Parathyroid adenoma (tissue), 2 donors: ENCODE measurements around the gene LETM1.

ENCODE experiments used
- H2AFZ ChIP-seq: fragments of 300-600 bp; sonication (generic); one replicate; pipeline ENCODE4 v1.7.0; 2017; ENCODE audit warnings: antibody characterized with exemption, mild to moderate bottlenecking
- H3K27ac ChIP-seq: fragments of 300-600 bp; sonication (generic); one replicate; pipeline ENCODE4 v1.7.0; 2017
- H3K27me3 ChIP-seq: fragments of 300-600 bp; sonication (generic); one replicate; pipeline ENCODE4 v1.7.0; 2017; ENCODE audit warnings: low read length; ENCODE audit not compliant: control insufficient read depth, insufficient read depth
- H3K36me3 ChIP-seq: fragments of 300-600 bp; sonication (generic); one replicate; pipeline ENCODE4 v1.7.0; 2017; ENCODE audit warnings: low read length; ENCODE audit not compliant: control insufficient read depth, insufficient read depth
- H3K4me1 ChIP-seq: fragments of 300-600 bp; sonication (generic); one replicate; pipeline ENCODE4 v1.7.0; 2017; ENCODE audit warnings: control low read depth
- H3K4me2 ChIP-seq: fragments of 300-600 bp; sonication (generic); one replicate; pipeline ENCODE4 v1.7.0; 2017; ENCODE audit warnings: low read length
- H3K4me3 ChIP-seq: fragments of 300-600 bp; sonication (generic); one replicate; pipeline ENCODE4 v1.7.0; 2017; ENCODE audit warnings: low read depth, low read length
- H3K79me2 ChIP-seq: fragments of 300-600 bp; sonication (generic); one replicate; pipeline ENCODE4 v1.7.0; 2017; ENCODE audit warnings: control low read depth
- H3K9ac ChIP-seq: fragments of 300-600 bp; sonication (generic); one replicate; pipeline ENCODE4 v1.7.0; 2017; ENCODE audit warnings: mild to moderate bottlenecking
- H3K9me3 ChIP-seq: fragments of 300-600 bp; sonication (generic); one replicate; pipeline ENCODE4 v1.7.0; 2017; ENCODE audit warnings: low read length; ENCODE audit not compliant: control insufficient read depth
- TF ChIP-seq, protein P1 (sequence below): fragments of 300-600 bp; sonication (generic); IDR thresholded peaks from one replicate; pipeline ENCODE4 v1.7.0; 2017; ENCODE audit warnings: antibody characterized with exemption, mild to moderate bottlenecking
- donor health status: primary hyperparathyroidism.

The LETM1 gene

DNA sequence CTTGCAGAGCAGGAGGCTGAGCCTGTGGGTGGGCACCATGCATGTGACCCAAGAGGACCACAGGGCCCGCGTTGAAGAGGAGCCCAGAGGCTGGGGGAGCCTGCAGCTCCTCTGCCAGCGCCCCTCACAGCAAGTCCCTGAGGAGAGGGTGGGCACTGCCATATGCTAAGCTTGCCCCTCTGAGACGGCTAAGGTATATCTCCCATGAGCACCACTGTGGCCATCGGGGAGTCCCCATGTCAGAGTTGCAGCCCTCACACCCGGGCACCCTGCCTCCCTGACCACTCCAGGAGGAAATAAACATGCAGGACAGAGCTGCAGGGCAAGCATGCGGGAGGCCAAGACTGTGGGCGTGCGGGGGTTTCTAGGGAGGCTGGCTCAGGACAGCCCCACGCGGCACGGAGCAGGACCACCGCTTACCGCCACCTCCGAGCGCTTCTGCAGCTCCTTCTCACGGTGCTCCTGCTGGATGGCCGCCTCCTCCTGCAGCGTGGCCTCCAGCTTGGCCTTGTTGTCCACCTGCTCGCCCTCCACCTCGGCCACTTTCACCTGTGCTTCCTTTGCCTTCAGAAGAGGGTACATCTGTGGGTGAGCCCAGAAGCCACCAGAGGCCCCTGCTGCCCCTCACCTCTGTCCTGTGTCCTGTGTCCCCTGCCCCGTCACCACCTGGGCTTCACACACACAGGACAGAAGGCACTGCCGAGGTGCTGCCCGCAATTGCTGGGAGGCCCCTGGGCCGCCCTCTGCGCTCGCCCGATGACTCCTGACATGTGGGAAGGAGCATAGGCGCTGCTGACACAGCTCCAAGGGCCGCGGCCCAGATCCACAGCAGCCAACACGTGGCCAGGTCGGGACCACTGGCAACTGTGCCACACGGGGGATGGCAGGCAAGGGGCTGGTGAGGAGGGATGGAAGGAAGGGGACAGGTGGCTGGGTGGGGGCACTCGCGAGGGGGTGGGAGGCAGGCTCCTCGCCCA lies 33.1 kb downstream of the LETM1 start:
- H3K9ac ChIP-seq: no peak overlapping the region
- H3K27ac ChIP-seq: no peak overlapping the region
- no peak overlapping the region for H3K4me2 ChIP-seq
- H3K4me1 ChIP-seq: peaks cover 22% of the 10 kb centered on the region
- no peaks in the 10 kb centered on the region for H3K9me3 ChIP-seq
- TF ChIP-seq, protein P1, sequence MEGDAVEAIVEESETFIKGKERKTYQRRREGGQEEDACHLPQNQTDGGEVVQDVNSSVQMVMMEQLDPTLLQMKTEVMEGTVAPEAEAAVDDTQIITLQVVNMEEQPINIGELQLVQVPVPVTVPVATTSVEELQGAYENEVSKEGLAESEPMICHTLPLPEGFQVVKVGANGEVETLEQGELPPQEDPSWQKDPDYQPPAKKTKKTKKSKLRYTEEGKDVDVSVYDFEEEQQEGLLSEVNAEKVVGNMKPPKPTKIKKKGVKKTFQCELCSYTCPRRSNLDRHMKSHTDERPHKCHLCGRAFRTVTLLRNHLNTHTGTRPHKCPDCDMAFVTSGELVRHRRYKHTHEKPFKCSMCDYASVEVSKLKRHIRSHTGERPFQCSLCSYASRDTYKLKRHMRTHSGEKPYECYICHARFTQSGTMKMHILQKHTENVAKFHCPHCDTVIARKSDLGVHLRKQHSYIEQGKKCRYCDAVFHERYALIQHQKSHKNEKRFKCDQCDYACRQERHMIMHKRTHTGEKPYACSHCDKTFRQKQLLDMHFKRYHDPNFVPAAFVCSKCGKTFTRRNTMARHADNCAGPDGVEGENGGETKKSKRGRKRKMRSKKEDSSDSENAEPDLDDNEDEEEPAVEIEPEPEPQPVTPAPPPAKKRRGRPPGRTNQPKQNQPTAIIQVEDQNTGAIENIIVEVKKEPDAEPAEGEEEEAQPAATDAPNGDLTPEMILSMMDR: no peak
- no peak overlapping the region for H2AFZ ChIP-seq
- H3K27me3 ChIP-seq: no peaks in the 10 kb centered on the region
- H3K36me3 ChIP-seq: no peaks in the 10 kb centered on the region
- no peak overlapping the region for H3K4me3 ChIP-seq
- H3K79me2 ChIP-seq: no peaks in the 10 kb centered on the region

DNA sequence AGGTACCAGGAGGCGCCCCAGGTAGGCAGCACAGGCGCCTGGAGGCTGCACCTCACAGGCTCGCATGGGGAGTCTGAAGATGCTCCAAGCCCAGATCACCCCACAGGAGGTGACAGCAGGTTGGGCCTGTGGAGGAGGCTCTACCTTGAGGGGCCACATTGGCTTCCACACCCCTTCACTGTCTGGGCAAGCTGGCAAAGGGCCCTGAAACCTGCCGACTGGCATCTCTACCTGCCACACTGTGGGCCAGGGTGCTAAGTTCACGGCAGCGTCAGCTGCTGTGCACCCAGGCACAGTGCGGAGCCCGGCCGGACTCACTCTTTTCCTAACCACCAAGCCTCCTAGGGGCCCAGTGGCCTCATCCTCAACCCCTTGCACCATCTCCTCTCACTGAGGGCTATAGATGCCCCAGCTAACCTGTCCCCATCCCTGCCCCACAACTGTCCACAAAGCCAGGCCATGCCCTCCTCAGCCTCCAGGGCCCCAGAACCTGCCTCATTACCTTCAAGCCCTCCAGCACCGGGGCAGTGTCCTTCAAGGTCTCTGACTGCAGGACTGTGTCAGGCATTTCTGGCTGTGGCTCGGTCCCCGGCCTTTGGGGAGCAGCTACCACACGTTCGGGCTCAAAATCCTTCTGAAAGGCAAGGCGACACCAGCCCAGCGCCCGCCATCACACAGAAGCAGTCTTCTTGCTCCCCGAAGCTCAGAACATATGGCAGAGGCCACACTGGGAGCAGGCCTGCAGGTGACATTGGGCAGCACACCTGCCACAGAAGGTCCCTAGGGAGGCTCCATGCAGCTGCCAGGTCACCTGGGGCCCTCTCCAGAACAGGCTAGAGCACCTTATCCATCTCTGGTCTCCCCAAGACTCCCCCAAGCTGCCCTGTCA lies 34.0 kb downstream of the LETM1 start:
- Histone ChIP-seq H3K4me2 (no peak overlapping the region), H3K79me2 (no peaks in the 10 kb centered on the region), H3K27ac (no peak overlapping the region), H2AFZ (no peak overlapping the region), H3K9me3 (no peaks in the 10 kb centered on the region), H3K4me1 (peaks cover 22% of the 10 kb centered on the region), H3K27me3 (no peaks in the 10 kb centered on the region), H3K4me3 (no peak overlapping the region), H3K9ac (no peak overlapping the region), H3K36me3 (no peaks in the 10 kb centered on the region)
- TF ChIP-seq, protein P1: no peak

DNA sequence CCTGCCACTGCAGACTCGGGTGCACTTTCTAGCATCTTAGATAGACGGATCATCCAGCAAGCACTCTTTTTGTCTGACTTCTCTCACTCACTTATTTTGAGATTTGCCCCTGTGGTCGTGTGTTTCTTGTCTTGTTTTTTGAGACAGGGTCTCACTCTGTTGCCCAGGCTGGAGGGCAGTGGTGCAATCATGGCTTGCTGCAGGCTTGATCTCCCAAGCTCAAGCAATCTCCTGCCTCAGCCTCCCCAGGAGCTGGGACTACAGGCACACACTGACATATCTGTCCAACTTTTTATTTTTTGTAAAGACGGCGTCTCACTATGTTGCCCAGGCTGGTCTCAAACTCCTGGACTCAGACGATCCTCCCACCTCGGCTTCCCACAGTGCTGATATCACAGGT lies 36.1 kb downstream of the LETM1 start:
- TF ChIP-seq, protein P1: no peak
- H3K4me3 ChIP-seq: no peak overlapping the region
- H3K27me3 ChIP-seq: no peaks in the 10 kb centered on the region
- H3K9ac ChIP-seq: no peak overlapping the region
- H3K27ac ChIP-seq: no peak overlapping the region
- H3K79me2 ChIP-seq: no peaks in the 10 kb centered on the region
- H3K36me3 ChIP-seq: no peaks in the 10 kb centered on the region
- H3K4me2 ChIP-seq: no peak overlapping the region
- no peaks in the 10 kb centered on the region for H3K9me3 ChIP-seq
- H2AFZ ChIP-seq: no peak overlapping the region
- peaks cover 14% of the 10 kb centered on the region for H3K4me1 ChIP-seq

DNA sequence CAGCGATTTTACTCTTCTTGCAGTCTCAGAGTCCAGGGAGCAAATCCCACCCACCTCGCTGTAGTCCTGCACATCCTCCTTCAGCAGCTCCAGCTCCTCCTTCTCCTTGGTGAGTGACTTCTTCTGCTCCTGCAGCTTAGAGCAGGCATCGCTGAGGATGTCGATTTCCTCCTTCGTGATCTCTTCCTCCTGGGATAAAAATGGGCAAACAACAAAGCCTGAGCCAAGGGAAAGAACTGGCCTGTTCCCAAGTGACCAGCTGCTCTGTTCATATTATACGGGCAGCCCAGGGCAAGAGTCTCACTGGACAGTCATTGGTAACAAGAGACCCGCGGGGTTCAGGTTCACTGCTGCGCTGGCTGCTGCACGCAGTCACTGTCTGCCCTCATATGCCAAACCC lies 36.7 kb downstream of the LETM1 start:
- peaks cover 14% of the 10 kb centered on the region for H3K4me1 ChIP-seq
- no peaks in the 10 kb centered on the region for H3K27me3 ChIP-seq
- H3K36me3 ChIP-seq: no peaks in the 10 kb centered on the region
- H3K4me2 ChIP-seq: no peak overlapping the region
- H3K27ac ChIP-seq: no peak overlapping the region
- no peaks in the 10 kb centered on the region for H3K79me2 ChIP-seq
- TF ChIP-seq, protein P1: no peak
- H2AFZ ChIP-seq: no peak overlapping the region
- no peak overlapping the region for H3K9ac ChIP-seq
- no peak overlapping the region for H3K4me3 ChIP-seq
- no peaks in the 10 kb centered on the region for H3K9me3 ChIP-seq
